ENCODE results near the gene PLCB1. TPM values are rescaled to one million over a fixed set of nuclear protein-coding genes. Genes with fewer than 3 reads are reported as not detected.

Gene PLCB1
- total RNA-seq, 4 donors from 2014 or later: 72.9 to 115 (median 76.3) TPM

- H3K4me3 ChIP-seq: no peak overlapping the region
- TF ChIP-seq POLR2AphosphoS5 (IDR thresholded peaks at IDR 0.05) (no peak), CTCF (IDR thresholded peaks at IDR 0.05) (no peak), EP300 (IDR thresholded peaks at IDR 0.05) (no peak), POLR2A (IDR thresholded peaks at IDR 0.05; ENCODE audit: low read depth) (no peak)
- WGBS: 86% methylated on average over 6 of the region's 6 CpGs
- no peak overlapping the region for H3K27ac ChIP-seq (replicated peaks in 1 of 4)
- no peak for DNase-seq (ENCODE audit: extremely low spot score)
- H3K9me3 ChIP-seq: no peaks in the 10 kb centered on the region
- no peaks in the 10 kb centered on the region for H3K27me3 ChIP-seq
- no peaks in the 10 kb centered on the region for H3K36me3 ChIP-seq
- peaks cover 0 to 18% (median 15%) of the 10 kb centered on the region in 4 donors for H3K4me1 ChIP-seq
- intact Hi-C loops (cut with DNase I): no loop called here
Observed at GRCh38 chr20:8404912-8405635, 273.0 kb downstream of the PLCB1 start.

GRCh38 chr20:8406391-8406790 lies 274.3 kb downstream of the PLCB1 start:
- Histone ChIP-seq H3K36me3 (no peaks in the 10 kb centered on the region), H3K27me3 (no peaks in the 10 kb centered on the region), H3K4me3 (no peak overlapping the region), H3K4me1 (peaks cover 0 to 12% (median 8%) of the 10 kb centered on the region in 4 donors), H3K9me3 (no peaks in the 10 kb centered on the region), H3K27ac (replicated peaks in 1 of 4) (no peak overlapping the region)
- intact Hi-C loops (cut with DNase I): no loop called here
- no peak for DNase-seq (ENCODE audit: extremely low spot score)
- TF ChIP-seq POLR2A (IDR thresholded peaks at IDR 0.05; ENCODE audit: low read depth) (no peak), POLR2AphosphoS5 (IDR thresholded peaks at IDR 0.05) (no peak), EP300 (IDR thresholded peaks at IDR 0.05) (no peak), CTCF (IDR thresholded peaks at IDR 0.05) (no peak)
- WGBS: 79% methylated on average over 1 of the region's 1 CpG

- no peaks in the 10 kb centered on the region for H3K36me3 ChIP-seq
- no peak overlapping the region for H3K27ac ChIP-seq (replicated peaks in 1 of 4)
- no peak for TF ChIP-seq POLR2AphosphoS5 (IDR thresholded peaks at IDR 0.05)
- TF ChIP-seq CTCF (IDR thresholded peaks at IDR 0.05): no peak
- TF ChIP-seq POLR2A (IDR thresholded peaks at IDR 0.05; ENCODE audit: low read depth): no peak
- TF ChIP-seq EP300 (IDR thresholded peaks at IDR 0.05): no peak
- 81% methylated on average over 4 of the region's 4 CpGs for WGBS
- H3K4me3 ChIP-seq: no peak overlapping the region
- intact Hi-C loops (cut with DNase I): no loop called here
- H3K9me3 ChIP-seq: no peaks in the 10 kb centered on the region
- no peak for DNase-seq (ENCODE audit: extremely low spot score)
- peaks cover 0 to 9% (median 6%) of the 10 kb centered on the region in 4 donors for H3K4me1 ChIP-seq
- no peaks in the 10 kb centered on the region for H3K27me3 ChIP-seq
Observed at GRCh38 chr20:8408587-8409307, 276.7 kb downstream of the PLCB1 start.

GRCh38 chr20:8413691-8414090 lies 281.6 kb downstream of the PLCB1 start:
- intact Hi-C loops (cut with DNase I): no loop called here
- Histone ChIP-seq H3K27me3 (no peaks in the 10 kb centered on the region), H3K9me3 (no peaks in the 10 kb centered on the region), H3K27ac (replicated peaks in 1 of 4) (no peak overlapping the region), H3K36me3 (no peaks in the 10 kb centered on the region), H3K4me1 (peaks cover 3 to 21% (median 11%) of the 10 kb centered on the region in 4 donors), H3K4me3 (no peak overlapping the region)
- no peak for DNase-seq (ENCODE audit: extremely low spot score)
- no peak for TF ChIP-seq EP300 (IDR thresholded peaks at IDR 0.05)
- TF ChIP-seq POLR2A (IDR thresholded peaks at IDR 0.05; ENCODE audit: low read depth): no peak
- TF ChIP-seq CTCF (IDR thresholded peaks at IDR 0.05): no peak
- no peak for TF ChIP-seq POLR2AphosphoS5 (IDR thresholded peaks at IDR 0.05)
- WGBS: 90% methylated on average over 2 of the region's 2 CpGs

Data from esophagus muscularis mucosa (tissue), 4 donors.